ENCODE data around the gene SPOCK1. TPM values are rescaled to one million over a fixed set of nuclear protein-coding genes. Genes with fewer than 3 reads are reported as not detected.

Gene SPOCK1
- total and polyA plus RNA-seq, 9 of the 15 experiments (the other 6 are each of a cell fraction or from before 2014, with no cell fraction given): 0.01 to 0.35 (median 0.04) TPM; not detected in 6

GRCh38 chr5:137026296-137026695 lies 472.8 kb downstream of the SPOCK1 start:
- H3K4me1 ChIP-seq (replicated peaks in 1 of 2; ENCODE audit: control insufficient read depth in 2 of 2, insufficient read depth in 2 of 2, low read length in 2 of 2): no peaks in the 10 kb centered on the region
- no peaks in the 10 kb centered on the region for H3K36me3 ChIP-seq (ENCODE audit: control insufficient read depth, insufficient read depth, low read length)
- 0% methylated on average over 2 of the region's 2 CpGs for WGBS (ENCODE audit: insufficient coverage, low coverage, missing lambda C conversion rate)
- CTCF ChIA-PET (ENCODE audit: low intra/inter-chr PET ratio): no interaction called here
- no peak overlapping the region for H2AFZ ChIP-seq (ENCODE audit: low read depth, low read length)
- H3K4me2 ChIP-seq (ENCODE audit: insufficient read depth, low read length): no peak overlapping the region
- no peaks in the 10 kb centered on the region for H3K9me3 ChIP-seq (replicated peaks; ENCODE audit: control insufficient read depth, insufficient read depth, low read depth, low read length)
- no TSS peak for BruUV-seq (replicated peaks)
- H3K27ac ChIP-seq (ENCODE audit: extremely low read depth, low read depth, low read length): no peak overlapping the region
- no peak overlapping the region for H3K9ac ChIP-seq (ENCODE audit: insufficient read depth in 1 of 2, low read depth in 2 of 2, low read length in 2 of 2)
- no peaks in the 10 kb centered on the region for H3K27me3 ChIP-seq (ENCODE audit: control insufficient read depth in 2 of 2, insufficient read depth in 2 of 2, low read length in 2 of 2)
- H4K20me1 ChIP-seq (replicated peaks; ENCODE audit: control insufficient read depth, insufficient read depth, low read length): no peaks in the 10 kb centered on the region
- no peaks in the 10 kb centered on the region for H3K9me1 ChIP-seq (ENCODE audit: control insufficient read depth, insufficient read depth, low read length)
- intact Hi-C loops (cut with micrococcal nuclease): no loop called here
- POLR2A ChIA-PET: interaction anchor here (0.6 kb wide), 1 partner anchor 1550 kb away, joined by 3 read pairs; no protein-coding TSS in a partner anchor
- no peaks in the 10 kb centered on the region for H3K79me2 ChIP-seq (ENCODE audit: control insufficient read depth, insufficient read depth, low read length)
- no peak for ATAC-seq
- no peak for FAIRE-seq
- H3K4me3 ChIP-seq: no peak overlapping the region
- no peak for DNase-seq (ENCODE audit: extremely low read depth in 1 of 4, low spot score in 3 of 4)
- in situ Hi-C loops (cut with MboI): no loop called here
- TF ChIP-seq ZNF696 (CRISPR knock-in tag; conservative IDR thresholded peaks at IDR 0.05) (no peak), JUN (IDR thresholded peaks at IDR 0.05; ENCODE audit: borderline replicate concordance, low read depth, low read length) (no peak), JUN (CRISPR knock-in tag; IDR thresholded peaks at IDR 0.05; ENCODE audit: borderline replicate concordance) (no peak), AFF1 (IDR thresholded peaks at IDR 0.05; ENCODE audit: low read depth in 1 of 2, partially characterized antibody in 2 of 2) (no peak), RBM34 (IDR thresholded peaks at IDR 0.05; ENCODE audit: borderline replicate concordance, insufficient read depth, low read length) (no peak), ZNF707 (CRISPR knock-in tag; conservative IDR thresholded peaks at IDR 0.05) (no peak), NEUROD1 (IDR thresholded peaks at IDR 0.05; ENCODE audit: borderline replicate concordance, low read depth, low read length, partially characterized antibody) (no peak), SMC3 (conservative IDR thresholded peaks at IDR 0.05; ENCODE audit: insufficient read depth, low read depth, low read length) (no peak)
- TF ChIP-seq, protein P1, sequence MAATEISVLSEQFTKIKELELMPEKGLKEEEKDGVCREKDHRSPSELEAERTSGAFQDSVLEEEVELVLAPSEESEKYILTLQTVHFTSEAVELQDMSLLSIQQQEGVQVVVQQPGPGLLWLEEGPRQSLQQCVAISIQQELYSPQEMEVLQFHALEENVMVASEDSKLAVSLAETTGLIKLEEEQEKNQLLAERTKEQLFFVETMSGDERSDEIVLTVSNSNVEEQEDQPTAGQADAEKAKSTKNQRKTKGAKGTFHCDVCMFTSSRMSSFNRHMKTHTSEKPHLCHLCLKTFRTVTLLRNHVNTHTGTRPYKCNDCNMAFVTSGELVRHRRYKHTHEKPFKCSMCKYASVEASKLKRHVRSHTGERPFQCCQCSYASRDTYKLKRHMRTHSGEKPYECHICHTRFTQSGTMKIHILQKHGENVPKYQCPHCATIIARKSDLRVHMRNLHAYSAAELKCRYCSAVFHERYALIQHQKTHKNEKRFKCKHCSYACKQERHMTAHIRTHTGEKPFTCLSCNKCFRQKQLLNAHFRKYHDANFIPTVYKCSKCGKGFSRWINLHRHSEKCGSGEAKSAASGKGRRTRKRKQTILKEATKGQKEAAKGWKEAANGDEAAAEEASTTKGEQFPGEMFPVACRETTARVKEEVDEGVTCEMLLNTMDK (IDR thresholded peaks at IDR 0.05; ENCODE audit: borderline replicate concordance, insufficient read depth, low read depth, low read length, poor library complexity, severe bottlenecking): no peak
- TF ChIP-seq, protein P2, sequence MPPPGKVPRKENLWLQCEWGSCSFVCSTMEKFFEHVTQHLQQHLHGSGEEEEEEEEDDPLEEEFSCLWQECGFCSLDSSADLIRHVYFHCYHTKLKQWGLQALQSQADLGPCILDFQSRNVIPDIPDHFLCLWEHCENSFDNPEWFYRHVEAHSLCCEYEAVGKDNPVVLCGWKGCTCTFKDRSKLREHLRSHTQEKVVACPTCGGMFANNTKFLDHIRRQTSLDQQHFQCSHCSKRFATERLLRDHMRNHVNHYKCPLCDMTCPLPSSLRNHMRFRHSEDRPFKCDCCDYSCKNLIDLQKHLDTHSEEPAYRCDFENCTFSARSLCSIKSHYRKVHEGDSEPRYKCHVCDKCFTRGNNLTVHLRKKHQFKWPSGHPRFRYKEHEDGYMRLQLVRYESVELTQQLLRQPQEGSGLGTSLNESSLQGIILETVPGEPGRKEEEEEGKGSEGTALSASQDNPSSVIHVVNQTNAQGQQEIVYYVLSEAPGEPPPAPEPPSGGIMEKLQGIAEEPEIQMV (tag; conservative IDR thresholded peaks at IDR 0.05; ENCODE audit: low read depth): no peak
- TF ChIP-seq, protein P3, sequence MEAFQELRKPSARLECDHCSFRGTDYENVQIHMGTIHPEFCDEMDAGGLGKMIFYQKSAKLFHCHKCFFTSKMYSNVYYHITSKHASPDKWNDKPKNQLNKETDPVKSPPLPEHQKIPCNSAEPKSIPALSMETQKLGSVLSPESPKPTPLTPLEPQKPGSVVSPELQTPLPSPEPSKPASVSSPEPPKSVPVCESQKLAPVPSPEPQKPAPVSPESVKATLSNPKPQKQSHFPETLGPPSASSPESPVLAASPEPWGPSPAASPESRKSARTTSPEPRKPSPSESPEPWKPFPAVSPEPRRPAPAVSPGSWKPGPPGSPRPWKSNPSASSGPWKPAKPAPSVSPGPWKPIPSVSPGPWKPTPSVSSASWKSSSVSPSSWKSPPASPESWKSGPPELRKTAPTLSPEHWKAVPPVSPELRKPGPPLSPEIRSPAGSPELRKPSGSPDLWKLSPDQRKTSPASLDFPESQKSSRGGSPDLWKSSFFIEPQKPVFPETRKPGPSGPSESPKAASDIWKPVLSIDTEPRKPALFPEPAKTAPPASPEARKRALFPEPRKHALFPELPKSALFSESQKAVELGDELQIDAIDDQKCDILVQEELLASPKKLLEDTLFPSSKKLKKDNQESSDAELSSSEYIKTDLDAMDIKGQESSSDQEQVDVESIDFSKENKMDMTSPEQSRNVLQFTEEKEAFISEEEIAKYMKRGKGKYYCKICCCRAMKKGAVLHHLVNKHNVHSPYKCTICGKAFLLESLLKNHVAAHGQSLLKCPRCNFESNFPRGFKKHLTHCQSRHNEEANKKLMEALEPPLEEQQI (IDR thresholded peaks at IDR 0.05): no peak
